Activated T-cell treated with anti-CD3 and anti-CD28 coated beads, Interleukin-2, amount 50 U/mL, for 1 hour (primary cell): ENCODE results near the gene FSTL4.
"Not testable (repeated sequence)": the region's sequence is repeated elsewhere in the genome, so short reads cannot be mapped to it uniquely, and the experiment has no call there.

Experiments used
- DNase-seq: peaks from one replicate; pipeline ENCODE4 v3.0.0-alpha.2; 2020

The FSTL4 gene

DNA sequence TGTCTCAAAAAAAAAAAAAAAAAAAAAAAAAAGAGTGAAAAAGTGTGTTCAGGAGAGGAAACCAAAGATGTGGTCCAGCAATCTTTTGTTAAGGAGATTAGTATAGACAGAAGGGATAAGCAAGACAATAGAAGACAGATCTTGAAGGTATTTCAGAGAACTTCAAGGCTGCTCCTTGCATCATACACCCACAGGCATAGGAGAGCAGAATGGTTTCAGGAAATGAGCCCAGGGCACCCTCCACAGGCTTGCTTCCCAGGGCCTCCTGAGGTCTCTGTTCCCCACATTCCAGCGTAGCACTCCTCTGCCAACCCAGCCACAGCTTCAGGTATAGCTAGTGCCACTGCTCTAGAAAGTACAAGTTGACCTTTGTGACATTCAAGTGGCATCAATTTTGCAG, 65.8 kb downstream of the FSTL4 start:
- no peak for DNase-seq

DNA sequence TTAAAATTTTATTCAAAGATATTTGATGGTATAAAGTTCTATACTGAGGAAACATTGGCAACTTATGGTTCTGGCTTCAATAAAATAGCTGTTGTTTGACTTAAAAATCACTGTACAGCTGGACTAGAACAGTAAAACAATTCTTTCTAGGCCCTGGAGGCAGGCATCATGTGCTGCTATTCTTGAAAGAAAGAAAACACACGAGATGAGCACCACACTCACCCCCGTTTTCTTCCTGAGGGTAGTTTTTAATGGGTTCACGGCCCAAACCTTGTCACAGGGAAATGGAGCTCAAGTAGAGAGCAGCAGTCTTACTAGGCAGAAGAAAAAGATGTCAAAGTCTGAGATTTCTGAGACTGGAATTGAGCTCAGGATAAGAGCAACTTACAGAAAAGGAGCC, 68.0 kb downstream of the FSTL4 start:
- no peak for DNase-seq

DNA sequence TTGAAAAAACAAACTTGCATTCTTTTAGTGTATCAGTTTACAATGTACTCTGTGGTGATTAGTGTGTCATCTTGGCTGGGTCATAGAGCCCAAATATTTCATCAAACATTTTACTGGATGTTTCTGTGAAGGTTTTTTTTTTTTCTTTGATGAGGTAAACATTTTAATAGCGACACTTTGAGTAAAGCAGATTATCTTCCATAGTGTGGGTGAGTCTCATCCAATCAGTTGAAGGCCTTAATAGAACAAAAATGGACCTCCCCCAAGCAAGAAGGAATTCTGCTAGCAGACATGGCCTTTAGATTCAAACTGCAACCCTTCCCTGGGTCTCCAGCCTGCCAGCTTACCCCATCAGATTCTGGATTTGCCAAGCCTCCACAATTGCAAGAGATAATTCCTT, 72.5 kb downstream of the FSTL4 start:
- DNase-seq, result no peak

DNA sequence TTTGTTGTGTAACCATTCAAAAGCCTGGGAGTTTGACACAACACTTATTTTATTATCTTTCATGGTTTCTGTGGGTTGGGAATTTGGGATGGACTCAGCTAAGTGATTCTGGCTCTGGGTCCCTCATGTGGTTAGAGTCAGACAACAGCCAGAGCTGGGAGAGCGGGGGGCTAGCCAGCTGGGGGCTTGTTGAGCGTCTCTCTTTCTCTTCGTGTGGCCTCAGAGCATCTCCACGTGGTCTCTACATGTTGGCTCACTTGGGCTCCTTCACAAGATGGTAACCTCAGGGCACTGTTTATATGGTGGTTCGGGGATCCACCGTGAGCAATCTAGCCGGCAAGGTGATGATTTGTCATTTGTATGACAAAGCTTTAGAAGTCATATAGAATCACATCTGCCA, 73.6 kb downstream of the FSTL4 start:
- no peak for DNase-seq

DNA sequence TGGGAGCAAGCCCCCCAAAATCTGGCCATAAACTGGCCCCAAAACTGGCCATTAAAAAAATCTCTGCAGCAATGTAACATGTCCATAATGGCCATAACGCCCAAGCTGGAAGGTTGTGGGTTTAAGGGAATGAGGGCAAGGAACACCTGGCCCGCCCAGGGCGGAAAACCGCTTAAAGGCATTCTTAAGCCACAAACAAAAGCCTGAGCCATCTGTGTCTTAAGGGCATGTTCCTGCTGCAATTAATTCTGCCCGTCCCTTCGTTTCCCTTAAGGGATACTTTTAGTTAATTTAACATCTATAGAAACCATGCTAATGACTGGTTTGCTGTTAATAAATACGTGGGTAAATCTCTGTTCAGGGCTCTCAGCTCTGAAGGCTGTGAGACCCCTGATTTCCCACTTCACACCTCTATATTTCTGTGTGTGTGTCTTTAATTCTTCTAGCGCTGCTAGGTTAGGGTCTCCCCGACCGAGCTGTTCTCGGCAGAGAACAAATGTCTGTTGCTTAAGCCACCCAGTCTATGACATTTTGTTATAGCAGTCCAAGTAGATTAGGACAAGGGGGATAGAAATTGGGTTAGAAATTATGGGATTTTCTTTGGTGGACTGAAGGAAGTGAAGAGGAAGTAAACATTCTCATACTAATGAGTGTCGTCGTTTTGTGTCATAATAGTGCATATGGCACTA, 77.0 kb downstream of the FSTL4 start:
- not testable (repeated sequence) for DNase-seq

DNA sequence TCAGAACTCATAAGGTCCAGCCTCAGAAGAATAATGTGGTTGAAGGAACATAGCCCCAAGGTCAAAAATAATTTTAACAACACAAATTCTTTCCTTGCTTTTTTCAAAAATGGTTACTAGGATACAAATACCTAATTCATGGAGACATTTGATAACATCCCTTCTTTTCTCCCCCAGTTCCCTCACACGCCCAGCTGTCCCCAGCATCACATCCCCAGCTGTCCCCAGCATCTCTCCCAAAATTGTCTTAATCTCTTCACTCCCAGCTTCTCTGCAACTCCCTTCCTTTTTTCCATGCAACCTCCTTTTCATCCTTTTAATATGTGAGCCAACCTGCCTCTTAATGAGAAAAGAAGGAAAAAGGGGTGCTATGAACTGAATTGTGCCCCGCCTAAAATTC, 77.8 kb downstream of the FSTL4 start:
- DNase-seq, result no peak

DNA sequence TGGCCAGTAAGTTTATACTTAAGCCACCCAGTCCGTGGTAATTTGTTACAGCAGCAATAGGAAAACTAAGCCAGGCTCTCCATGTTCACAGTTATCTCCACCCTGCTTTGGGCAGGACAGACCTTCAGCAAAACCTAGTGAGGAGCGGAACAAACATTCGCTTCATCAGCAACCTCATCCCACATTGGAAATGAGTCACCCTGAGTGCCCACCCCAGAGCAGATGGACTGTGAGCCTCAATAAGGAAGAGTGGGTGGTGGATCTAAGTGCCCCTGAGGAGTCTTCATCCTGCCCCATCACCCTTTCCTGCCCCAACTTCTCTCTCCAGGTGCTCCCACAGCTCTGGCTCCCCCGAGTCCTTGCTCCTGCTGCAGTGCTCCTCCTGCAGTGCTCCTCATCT, 78.8 kb downstream of the FSTL4 start:
- DNase-seq, result no peak

DNA sequence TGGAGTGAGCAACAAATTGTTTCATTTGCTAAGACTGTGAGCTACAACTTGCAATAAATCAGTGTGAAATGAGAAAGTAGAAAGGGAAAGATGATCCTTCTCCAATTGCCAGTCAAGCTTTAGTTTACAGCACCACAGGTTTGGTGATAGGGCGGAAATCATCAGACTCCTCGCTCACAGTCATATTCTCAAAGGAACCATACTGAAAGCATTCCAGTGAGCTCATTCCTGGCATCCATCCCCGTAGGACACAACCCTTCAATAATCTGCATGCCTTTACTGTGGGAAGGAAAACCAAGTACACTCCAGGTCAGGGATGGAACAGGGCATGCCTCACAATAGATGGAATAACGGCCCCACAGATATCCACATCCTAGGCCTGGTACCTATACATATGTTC, 80.7 kb downstream of the FSTL4 start:
- DNase-seq, result no peak

DNA sequence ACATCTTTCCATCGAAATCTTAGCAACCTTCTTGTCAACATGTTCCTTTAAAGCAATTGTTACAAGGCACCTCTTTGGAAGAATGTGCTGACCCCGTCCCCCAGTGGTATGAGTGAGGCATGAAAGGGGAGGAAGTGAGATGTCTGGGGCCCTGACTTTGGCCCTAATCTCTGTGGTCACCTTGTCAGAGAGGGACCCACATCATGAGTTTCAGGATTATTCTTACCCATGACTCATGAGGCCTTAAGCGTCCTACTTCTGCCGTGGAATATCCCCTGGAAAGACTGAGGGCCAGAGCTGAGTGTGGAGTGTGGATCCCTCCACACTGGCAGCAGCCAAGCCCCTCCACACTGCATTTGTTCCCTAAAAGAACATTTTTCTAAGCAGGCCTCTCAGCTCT, 81.2 kb downstream of the FSTL4 start:
- DNase-seq, result no peak

DNA sequence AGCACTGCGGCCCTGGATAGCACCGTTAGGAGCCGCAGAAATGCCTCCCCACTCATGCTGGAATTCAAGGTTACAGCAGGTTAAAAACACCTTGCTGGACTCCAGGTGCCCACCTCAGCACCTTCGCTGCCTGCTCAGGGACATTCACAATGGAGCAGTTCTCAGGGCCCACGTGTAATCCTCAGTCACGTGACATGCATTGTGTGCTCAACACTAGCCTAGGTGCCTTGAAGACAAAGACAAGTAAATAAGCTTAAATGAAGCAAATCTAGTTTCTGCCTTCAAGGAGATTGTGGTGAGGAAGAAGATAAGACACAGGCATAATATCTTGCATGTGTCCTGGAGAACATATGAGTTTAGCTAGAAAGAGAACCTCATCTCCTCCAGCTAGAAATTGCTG, 82.1 kb downstream of the FSTL4 start:
- DNase-seq, result no peak

DNA sequence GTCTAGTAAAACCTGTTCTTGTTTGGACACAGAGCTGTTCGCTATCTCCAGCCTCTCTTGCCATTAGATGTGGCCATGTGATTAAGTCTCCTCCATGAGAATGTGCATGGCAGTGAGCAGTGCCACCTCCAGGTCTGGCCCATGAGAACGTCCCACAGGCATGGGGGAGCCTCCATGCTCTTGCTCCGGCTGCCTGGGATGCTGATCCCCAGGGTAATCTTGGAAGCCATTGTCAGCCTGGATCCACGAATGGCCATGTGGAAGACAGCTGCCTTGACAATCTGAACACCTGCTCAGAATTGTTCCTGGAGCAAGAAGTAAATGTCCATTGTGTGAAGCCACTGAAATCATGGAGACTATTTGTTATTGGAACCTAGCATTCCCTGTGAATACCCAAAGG, 83.5 kb downstream of the FSTL4 start:
- DNase-seq, result no peak

DNA sequence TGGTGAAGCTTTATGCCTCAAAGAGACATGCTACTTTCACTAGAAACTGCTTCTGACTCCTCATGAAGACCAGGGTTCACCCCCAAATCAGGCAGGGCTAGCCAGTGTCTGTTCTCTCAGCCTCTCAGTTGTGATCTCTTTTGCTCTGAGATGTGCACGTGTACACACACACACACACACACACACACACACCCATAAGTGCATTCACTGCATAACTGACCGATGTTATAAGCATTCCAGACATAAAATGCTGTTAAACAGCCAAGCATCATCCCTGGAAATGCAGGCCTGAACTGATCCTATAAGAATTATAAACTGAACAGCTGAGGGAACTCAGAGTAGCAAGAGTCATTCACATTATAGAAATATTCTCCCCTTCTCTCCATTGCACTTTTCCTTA, 85.0 kb downstream of the FSTL4 start:
- DNase-seq, result no peak

DNA sequence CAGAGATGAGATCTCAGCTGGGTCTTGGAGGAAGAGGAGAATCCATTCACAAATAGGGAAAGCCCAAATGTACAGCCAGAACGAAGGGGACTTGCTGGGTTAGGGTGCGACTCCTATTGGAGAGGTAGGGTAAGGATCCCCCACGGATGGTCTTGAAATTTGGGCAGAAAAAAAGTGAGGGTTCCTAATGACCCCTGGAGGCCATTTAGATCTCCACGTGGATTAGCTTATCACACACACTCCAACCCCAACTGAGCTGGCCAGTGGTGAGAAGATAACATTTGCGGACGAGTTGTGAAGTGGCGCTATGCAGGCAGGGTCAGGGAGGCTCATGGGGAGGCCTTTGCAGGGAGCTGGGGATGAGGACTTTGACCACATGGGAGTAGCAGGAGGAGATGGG, 86.0 kb downstream of the FSTL4 start:
- no peak for DNase-seq

DNA sequence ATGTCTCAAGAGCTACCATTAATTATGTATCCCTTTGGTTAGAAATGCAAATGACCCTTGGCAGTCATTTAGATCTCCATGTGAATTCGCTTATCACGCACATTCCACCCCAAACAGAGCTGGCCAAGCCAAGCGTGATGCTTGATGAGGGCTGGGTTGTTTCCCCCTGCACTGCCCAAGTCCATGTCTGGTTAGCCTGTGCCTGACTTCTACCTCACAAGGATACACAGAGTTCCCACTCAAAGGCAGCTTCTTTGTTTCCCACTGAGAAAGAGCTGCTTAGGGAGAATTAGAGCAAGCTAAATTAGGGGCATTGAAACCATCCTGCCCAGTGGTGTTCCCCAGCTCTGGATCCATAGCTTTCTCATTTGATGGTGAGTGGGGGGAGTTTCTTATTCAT, 87.2 kb downstream of the FSTL4 start:
- no peak for DNase-seq

DNA sequence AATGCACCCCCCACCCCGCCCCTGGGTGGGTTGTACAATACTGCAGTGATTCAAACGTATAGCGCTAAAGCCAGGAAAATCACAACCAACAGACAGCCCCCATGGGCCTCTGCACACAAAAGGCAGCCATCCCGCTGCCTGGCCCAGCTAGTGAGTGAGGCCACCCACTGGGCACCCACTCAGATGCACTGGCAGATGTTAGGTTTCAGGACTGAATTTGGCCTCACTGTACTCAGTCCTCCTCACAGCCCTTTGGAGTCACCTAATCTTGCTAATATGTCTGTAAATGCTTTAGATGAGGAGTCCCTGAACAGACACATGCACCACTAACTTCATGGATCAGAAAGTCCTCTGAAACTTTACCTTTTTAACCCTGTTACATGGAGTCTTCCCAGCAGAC, 87.7 kb downstream of the FSTL4 start:
- DNase-seq, result no peak

DNA sequence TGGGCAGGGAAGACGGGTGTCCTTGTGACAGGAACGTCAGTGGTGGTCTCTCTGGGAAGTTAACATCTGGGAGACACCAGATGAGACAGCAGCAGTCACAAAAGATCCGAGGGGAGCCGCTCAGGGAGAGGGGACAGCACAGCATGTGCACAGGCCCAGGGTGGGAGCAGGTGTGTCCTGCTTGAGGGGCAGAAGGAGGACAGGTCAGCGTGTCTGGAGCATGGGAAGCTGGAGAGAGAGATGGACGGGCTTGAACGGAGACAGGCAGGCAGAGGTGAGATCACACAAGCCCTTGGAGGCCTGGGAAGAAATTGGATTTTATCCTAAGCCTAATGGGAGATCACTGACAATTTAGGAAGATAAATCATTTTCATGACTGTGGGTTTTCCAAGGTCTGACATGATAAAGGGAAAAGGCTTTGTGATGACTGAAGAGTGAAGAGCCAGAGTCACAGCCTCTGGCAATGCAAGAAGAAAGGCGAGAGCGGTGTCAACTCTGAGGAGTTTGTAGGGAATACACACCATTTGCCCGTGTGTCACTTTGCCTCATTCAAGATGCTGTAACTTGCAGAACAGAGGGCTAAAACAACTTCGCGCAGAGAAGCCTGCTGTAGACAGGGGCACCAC, 88.3 kb downstream of the FSTL4 start:
- DNase-seq, result no peak

DNA sequence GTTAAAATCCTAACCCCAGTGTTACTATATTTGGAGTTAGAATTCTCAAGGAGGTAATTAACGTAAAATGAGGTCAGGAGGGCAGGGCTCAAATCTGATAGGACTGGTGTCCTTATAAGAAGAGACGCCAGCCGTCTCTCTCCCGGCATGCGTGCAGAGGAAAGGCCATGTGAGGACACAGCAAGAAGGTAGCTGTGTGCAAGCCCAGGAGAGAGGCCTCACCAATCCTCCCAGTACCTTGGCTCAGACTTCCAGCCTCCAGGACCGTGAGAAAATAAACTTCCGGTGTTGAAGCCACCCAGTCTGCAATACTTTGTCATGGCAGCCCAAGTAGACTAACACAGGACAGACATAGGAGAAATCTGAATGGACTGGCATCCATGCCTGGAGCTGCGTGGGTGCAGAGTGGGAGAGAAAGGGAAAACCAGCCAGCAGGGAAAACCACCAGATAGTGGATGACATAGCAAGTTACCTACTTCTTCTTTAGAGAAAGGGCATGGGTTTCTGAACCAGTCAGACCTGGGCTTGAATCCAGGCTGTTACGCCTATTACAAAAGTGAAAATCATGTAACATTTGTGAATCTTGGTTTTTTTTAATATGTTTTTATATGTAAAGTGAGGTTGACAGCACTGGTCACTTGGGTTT, 89.2 kb downstream of the FSTL4 start:
- no peak for DNase-seq

DNA sequence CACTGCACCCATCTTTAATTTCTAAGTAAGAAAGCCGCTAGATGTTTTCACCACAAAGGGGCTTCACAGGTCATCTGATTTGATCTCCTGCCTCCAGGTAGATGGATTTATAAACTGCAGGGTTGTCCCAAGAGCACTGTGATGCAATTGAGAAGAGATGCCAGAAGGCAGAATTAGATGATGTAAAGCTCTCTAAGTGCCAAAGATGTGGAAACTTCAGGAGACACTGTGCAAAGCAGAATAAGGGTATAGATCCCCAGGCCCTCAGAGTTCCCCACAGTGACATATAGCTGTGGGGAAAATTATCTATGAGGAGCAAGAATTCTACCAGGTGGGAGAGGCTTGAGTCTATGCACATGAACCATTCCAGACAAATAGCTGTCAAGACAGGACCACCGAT, 90.5 kb downstream of the FSTL4 start:
- DNase-seq, result no peak

DNA sequence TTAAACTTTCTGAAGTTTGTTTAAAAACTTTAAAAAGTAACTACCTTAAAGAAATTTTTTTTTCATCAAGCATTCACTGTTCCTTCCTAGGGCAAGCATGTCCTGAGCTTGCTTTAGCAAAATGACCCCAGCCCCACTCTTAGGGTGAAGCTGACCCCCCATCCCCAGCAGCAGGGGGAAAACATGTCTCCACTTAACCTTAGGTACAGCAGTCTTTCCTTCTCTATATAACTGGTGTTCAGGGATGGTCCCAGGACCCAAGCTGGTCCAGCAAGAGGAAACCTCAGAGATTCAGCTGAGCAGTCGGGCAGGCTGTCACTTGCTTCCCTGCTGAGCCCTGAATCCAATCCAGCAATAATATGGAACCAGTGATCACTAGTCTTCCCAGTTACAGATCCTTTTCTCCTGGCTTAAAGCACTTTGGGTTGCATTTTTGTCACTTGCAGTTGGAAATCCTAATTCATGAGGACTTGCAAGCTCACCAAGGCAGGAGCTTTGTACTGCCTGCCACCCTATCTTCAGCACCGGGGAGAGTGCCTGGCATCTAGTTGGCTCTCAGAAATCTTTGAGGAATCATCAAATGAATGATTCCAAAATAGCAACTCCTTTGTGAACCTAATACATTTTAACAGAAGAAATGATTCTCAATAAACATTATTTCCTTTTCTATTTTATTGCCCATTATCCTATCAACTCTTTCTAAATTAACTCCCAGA, 91.2 kb downstream of the FSTL4 start:
- DNase-seq, result no peak

DNA sequence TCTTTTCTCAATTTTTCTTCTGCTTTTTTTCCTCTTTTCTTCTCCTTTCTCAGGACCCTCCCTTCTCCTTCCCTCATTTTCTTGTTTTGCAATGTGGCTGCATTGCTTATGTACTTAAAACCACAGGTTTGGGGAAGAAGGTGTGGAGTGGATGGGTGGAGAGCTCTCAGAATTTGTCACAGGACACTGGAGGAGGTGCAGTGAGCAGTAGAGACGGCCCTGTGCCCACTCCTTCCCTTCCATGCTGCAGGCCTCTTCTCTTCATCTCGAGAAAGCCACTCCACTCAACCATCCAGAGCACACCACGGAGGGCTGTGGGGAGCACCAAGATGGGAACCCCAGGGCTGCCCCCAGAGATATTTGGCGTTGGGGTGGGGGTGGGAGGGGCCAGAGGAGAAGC, 92.3 kb downstream of the FSTL4 start:
- DNase-seq, result no peak

DNA sequence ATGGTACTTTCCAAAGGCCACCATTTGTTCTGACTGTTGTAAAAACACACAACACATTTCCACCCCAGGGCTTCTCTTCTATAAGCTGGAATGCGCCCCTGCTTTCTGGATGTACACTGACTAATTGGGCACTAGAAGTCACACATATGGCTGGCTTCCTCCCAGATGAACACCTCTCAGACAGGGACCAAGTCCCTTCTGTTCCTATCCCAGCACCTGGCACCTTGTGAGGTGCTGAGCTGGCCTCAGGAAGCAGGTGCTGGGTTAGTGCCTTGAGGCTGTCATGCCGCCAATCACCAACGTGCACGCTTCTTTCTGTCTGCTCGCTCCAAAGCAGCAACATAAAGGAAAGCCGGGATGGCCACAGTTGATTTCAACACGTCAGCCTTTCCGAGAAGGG, 93.2 kb downstream of the FSTL4 start:
- DNase-seq, result no peak

DNA sequence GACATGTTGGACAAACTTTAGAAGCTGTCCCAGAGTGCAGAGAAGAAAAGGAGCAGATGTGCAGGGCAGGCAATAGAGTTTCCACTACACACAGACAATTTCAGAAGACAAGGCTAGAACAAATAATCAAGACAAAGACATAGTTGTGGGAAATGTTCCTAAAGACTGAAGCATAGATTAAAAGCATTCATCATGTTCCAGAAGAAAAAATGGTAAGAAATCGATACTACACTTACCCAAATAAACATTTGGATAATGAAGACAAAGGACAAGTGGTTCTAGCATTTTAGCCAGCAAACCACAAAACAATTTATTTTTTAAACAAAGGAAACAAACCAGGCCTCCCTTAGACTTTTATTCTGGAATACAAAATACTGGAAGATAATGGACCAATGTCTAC, 97.9 kb downstream of the FSTL4 start:
- DNase-seq, result no peak

DNA sequence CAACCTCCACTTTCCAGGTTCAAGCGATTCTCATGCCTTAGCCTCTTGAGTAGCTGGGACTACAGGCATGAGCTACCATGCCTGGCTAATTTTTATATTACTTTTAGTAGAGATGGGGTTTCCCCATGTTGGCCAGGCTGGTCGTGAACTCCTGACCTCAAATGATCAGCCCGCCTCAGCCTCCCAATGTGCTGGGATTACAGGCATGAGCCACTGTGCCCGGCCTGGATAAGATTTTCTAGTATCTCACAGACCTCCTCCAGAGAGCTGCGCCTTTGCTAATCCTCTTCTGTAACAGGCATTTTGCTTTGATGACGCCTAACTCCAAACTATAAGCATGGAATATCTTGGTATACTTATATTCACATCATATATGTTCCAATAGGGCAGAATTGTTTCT, 99.4 kb downstream of the FSTL4 start:
- DNase-seq, result no peak

DNA sequence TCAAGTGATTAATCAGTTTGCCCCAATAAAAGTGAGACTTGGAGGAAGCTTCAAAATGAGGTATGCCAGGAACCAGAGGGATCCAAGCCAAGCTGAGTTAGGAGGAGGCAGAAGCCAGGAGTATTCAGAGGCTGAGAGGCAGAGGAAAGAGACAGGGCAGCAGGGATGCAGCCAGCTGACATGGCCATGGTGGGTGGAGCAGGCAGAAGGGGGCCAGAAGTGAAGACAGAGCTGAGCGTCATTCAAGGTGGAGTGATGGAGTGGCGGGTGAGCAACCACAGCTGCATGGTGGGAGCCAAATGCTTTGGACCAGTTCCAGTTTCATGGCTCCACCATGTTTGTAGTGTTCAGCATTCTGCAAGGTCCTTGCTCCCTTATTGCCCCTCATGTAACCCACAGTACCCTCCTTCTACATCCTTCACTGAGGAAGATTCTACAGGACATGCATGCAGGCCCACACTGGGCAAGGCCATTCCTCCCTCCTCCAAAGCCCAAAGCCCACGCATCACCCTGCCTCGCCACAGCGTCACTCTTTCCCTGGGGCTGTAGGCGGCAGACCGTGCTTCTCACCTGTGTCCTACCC, 100.6 kb downstream of the FSTL4 start:
- no peak for DNase-seq
